ENCODE results near the gene ANO2. TPM values are rescaled to one million over a fixed set of nuclear protein-coding genes. Genes with fewer than 3 reads are reported as not detected.

ANO2 gene
- total RNA-seq, 4 donors from 2014 or later: 4.0 to 17.9 (median 5.1) TPM

DNA sequence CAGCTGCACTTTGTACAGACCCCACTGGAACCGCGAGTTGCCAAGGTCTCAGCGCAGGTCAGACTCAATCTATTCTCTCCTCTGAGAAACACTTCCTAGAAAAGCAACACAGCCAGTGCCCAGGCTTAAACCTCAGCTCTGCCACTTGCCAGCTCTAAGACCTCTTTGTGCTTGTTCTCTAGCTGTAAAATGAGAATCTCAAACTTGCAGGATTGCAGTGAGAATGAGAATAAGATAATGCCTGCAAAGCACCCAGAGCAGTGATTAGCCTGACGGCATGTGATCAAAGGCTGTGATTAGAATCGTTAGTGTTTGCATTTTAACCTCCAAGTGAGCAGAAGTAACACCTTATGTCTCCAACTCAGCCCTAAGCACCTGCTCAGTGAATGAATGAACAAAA is 21.3 kb downstream of the ANO2 start:
- Histone ChIP-seq H3K4me1 (no peaks in the 10 kb centered on the region), H3K27ac (replicated peaks in 1 of 4) (no peak overlapping the region), H3K9me3 (no peaks in the 10 kb centered on the region), H3K4me3 (no peak overlapping the region), H3K27me3 (peaks cover 0 to 26% (median 0%) of the 10 kb centered on the region in 4 donors), H3K36me3 (peaks cover 0 to 42% (median 2%) of the 10 kb centered on the region in 4 donors)
- TF ChIP-seq, protein P1, sequence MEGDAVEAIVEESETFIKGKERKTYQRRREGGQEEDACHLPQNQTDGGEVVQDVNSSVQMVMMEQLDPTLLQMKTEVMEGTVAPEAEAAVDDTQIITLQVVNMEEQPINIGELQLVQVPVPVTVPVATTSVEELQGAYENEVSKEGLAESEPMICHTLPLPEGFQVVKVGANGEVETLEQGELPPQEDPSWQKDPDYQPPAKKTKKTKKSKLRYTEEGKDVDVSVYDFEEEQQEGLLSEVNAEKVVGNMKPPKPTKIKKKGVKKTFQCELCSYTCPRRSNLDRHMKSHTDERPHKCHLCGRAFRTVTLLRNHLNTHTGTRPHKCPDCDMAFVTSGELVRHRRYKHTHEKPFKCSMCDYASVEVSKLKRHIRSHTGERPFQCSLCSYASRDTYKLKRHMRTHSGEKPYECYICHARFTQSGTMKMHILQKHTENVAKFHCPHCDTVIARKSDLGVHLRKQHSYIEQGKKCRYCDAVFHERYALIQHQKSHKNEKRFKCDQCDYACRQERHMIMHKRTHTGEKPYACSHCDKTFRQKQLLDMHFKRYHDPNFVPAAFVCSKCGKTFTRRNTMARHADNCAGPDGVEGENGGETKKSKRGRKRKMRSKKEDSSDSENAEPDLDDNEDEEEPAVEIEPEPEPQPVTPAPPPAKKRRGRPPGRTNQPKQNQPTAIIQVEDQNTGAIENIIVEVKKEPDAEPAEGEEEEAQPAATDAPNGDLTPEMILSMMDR (IDR thresholded peaks at IDR 0.05): no peak
- no peak for TF ChIP-seq POLR2AphosphoS5 (IDR thresholded peaks at IDR 0.05)
- no peak for TF ChIP-seq EP300 (IDR thresholded peaks at IDR 0.05)
- no peak for TF ChIP-seq POLR2A (IDR thresholded peaks at IDR 0.05; ENCODE audit: low read depth)
- intact Hi-C loops (cut with DNase I): no loop called here
- WGBS: 54% methylated on average over 5 of the region's 5 CpGs
- DNase-seq (ENCODE audit: extremely low spot score): no peak

DNA sequence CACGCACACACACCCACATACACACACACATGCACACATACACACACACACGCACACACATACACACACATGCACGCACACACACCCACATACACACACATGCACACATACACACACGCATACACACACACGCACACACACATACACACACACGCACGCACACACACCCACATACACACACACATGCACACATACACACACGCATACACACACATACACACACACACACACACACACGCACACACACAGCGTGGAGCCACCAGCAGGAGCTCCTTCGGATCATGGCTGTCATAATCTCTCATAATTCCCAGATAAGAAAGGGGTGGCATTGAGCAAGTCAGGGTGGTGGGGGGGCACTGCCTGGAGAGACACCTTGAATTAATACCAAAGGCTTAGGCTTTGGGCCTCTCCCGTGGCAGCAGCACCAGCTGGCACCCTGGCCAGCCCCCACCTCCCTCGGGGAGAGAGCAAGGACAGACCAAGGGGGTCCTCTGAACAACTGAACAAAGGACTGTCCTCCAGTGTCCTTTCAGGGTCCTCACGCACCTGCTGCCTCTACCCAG is 21.9 kb downstream of the ANO2 start:
- 80% methylated on average over 10 of the region's 14 CpGs for WGBS

DNA sequence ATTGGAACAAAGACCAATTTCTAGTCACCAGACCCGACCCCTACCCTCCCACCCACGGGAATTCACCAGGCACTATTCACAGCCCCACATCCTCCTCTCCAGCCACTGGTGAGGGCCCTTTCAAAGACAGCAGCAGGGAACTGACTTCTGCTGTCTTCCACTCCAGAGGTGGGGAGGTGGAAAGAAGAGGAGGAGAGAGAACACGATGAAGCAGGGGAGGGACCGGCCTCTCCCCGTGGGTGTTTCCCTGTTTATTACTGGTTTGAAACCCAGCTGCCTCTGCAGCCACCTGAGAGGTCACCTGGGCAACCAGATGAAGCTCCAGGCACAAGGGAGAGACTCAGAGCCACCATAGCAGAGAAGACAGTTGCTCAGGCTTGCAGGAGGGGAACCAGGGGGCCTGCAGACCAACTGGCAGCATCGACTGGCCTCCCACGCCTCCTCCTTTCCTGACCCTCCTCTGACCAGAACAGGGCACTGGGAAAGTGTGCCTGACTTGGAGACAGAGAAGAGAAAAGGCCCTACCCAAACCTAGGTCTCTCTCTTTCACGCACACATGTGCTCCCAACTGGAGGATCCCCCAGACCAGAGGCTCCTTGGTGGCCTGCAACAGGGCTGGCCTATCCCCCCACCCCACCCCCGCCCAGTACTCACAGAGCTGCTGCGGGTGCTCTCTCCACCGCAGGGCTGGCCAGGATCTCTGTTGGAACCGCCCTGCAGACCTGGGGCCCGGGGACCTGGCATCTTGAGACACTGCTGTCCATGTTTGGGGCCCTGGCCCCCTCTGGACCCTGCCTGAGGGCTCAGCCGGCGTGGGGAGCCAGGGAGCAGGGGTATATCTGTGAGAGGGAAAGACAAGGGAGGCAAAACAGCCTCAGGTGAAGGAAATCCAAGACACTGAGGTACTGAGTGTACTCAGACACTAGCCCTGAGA is 22.8 kb downstream of the ANO2 start:
- Histone ChIP-seq H3K27me3 (peaks cover 0 to 26% (median 0%) of the 10 kb centered on the region in 4 donors), H3K4me3 (no peak overlapping the region), H3K27ac (replicated peaks in 1 of 4) (no peak overlapping the region), H3K4me1 (no peaks in the 10 kb centered on the region), H3K36me3 (peaks cover 0 to 34% (median 2%) of the 10 kb centered on the region in 4 donors), H3K9me3 (no peaks in the 10 kb centered on the region)
- intact Hi-C loops (cut with DNase I): no loop called here
- 73% methylated on average over 15 of the region's 15 CpGs for WGBS
- TF ChIP-seq EP300 (IDR thresholded peaks at IDR 0.05) (no peak), POLR2A (IDR thresholded peaks at IDR 0.05; ENCODE audit: low read depth) (no peak), POLR2AphosphoS5 (IDR thresholded peaks at IDR 0.05) (no peak)
- TF ChIP-seq, protein P1 (IDR thresholded peaks at IDR 0.05): no peak
- DNase-seq (ENCODE audit: extremely low spot score): no peak

More for the DNA sequence above, 21.9 kb downstream of the ANO2 start:
- H3K27ac ChIP-seq (replicated peaks in 1 of 4): no peak overlapping the region
- peaks cover 0 to 26% (median 0%) of the 10 kb centered on the region in 4 donors for H3K27me3 ChIP-seq
- DNase-seq (ENCODE audit: extremely low spot score): no peak
- intact Hi-C loops (cut with DNase I): no loop called here
- H3K9me3 ChIP-seq: no peaks in the 10 kb centered on the region
- H3K36me3 ChIP-seq: peaks cover 0 to 42% (median 2%) of the 10 kb centered on the region in 4 donors
- no peak for TF ChIP-seq POLR2A (IDR thresholded peaks at IDR 0.05; ENCODE audit: low read depth)
- TF ChIP-seq, protein P1 (IDR thresholded peaks at IDR 0.05): no peak
- TF ChIP-seq POLR2AphosphoS5 (IDR thresholded peaks at IDR 0.05): no peak
- TF ChIP-seq EP300 (IDR thresholded peaks at IDR 0.05): no peak
- no peaks in the 10 kb centered on the region for H3K4me1 ChIP-seq
- H3K4me3 ChIP-seq: no peak overlapping the region

DNA sequence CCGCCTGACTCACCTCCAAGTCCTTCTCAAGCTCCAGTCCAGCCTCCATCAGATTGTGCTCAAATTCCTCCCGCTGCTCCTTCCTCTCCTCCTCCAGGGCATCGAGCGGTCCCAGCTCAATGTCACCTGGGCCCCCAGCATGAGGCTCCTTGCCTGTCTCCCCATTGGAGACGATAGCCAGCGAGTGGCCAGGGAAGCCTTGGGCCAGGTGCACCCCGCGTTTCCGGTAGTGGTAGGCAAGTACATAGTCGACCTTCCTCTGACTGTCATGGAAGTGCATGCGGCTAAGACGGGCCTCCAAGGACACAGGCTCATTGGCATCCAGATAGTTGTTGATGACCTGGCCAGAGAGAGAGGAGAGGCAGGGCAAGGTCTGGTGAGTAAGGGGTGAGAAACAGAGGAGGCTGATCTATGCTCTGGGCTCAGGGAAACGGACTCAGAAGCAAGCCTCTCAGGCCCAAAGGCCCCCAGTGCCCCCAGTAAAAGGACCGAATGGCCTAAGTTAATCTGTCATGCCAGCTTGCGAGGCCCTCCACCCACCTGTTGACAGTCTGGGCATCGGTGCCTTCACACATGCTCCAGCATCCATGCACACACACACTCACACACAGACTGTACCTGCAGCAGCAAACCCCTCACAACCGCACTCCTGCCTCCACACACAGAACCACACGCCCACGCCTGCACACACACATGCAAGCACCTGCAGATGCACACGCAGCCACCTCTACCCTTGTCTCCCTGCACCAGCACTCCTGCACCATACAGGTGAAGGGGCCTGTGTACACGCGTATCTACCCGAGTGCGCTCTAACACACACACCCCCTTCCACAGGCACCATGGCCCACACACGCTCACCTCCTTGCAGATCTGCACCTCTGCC is 23.8 kb downstream of the ANO2 start:
- TF ChIP-seq, protein P1 (IDR thresholded peaks at IDR 0.05): no peak
- TF ChIP-seq POLR2A (IDR thresholded peaks at IDR 0.05; ENCODE audit: low read depth) (no peak), POLR2AphosphoS5 (IDR thresholded peaks at IDR 0.05) (no peak), EP300 (IDR thresholded peaks at IDR 0.05) (no peak)
- intact Hi-C loops (cut with DNase I): no loop called here
- Histone ChIP-seq H3K27ac (replicated peaks in 1 of 4) (no peak overlapping the region), H3K36me3 (peaks cover 0 to 35% (median 2%) of the 10 kb centered on the region in 4 donors), H3K4me1 (no peaks in the 10 kb centered on the region), H3K9me3 (no peaks in the 10 kb centered on the region), H3K4me3 (no peak overlapping the region), H3K27me3 (peaks cover 0 to 26% (median 0%) of the 10 kb centered on the region in 4 donors)
- WGBS: 88% methylated on average over 24 of the region's 25 CpGs
- DNase-seq (ENCODE audit: extremely low spot score): no peak
